H9 (cell line): ENCODE data around the gene HCAR3. TPM values are rescaled to one million over a fixed set of nuclear protein-coding genes. Genes with fewer than 3 reads are reported as not detected.
"Not testable (repeated sequence)": the region's sequence is repeated elsewhere in the genome, so short reads cannot be mapped to it uniquely, and the experiment has no call there.

Source experiments
- DNase-seq: peaks from one replicate; pipeline ENCODE4 v3.0.0-alpha.2; 2017
- H2AFZ ChIP-seq: one replicate; pipeline ENCODE4 v1.6.1; 2013; ENCODE audit warnings: mild to moderate bottlenecking, low read length, control low read depth, moderate library complexity
- H2AK5ac ChIP-seq: 2 replicates; pipeline ENCODE4 v1.6.1; 2013; ENCODE audit warnings: low read length, control low read depth, mixed read lengths; ENCODE audit not compliant: insufficient read length
- H2BK120ac ChIP-seq: one replicate; pipeline ENCODE4 v1.6.1; 2013; ENCODE audit warnings: low read depth, mild to moderate bottlenecking, low read length, control low read depth, inconsistent platforms; ENCODE audit not compliant: poor library complexity, severe bottlenecking
- H2BK12ac ChIP-seq: 2 replicates; pipeline ENCODE4 v1.6.1; 2013; ENCODE audit warnings: low read length, control low read depth, mixed read lengths, low read depth; ENCODE audit not compliant: insufficient read length
- H2BK15ac ChIP-seq: 2 replicates; pipeline ENCODE4 v1.6.1; 2013; ENCODE audit warnings: low read depth, low read length, control low read depth
- H2BK20ac ChIP-seq: one replicate; pipeline ENCODE4 v1.6.1; 2013; ENCODE audit warnings: low read depth, mild to moderate bottlenecking, low read length, control low read depth, inconsistent platforms; ENCODE audit not compliant: poor library complexity, severe bottlenecking
- H2BK5ac ChIP-seq: 2 replicates; pipeline ENCODE4 v1.6.1; 2013; ENCODE audit warnings: low read length, control low read depth, mixed read lengths; ENCODE audit not compliant: insufficient read length
- H3K14ac ChIP-seq: 2 replicates; pipeline ENCODE4 v1.6.1; 2013; ENCODE audit warnings: low read length, control low read depth; ENCODE audit not compliant: insufficient read depth
- H3K18ac ChIP-seq: 2 replicates; pipeline ENCODE4 v1.6.1; 2013; ENCODE audit warnings: low read depth, mild to moderate bottlenecking, mixed read lengths, low read length, control low read depth; ENCODE audit not compliant: insufficient read length
- H3K23ac ChIP-seq: 2 replicates; pipeline ENCODE4 v1.6.1; 2013; ENCODE audit warnings: low read length, control low read depth, mixed read lengths, low read depth; ENCODE audit not compliant: insufficient read length
- H3K23me2 ChIP-seq: 2 replicates; pipeline ENCODE4 v1.6.1; 2013; ENCODE audit warnings: low read depth, mild to moderate bottlenecking, mixed read lengths, low read length, control low read depth; ENCODE audit not compliant: insufficient read length, poor library complexity, severe bottlenecking
- H3K27ac ChIP-seq: 2 replicates; pipeline ENCODE4 v1.5.1; 2013; ENCODE audit warnings: low read length, control low read depth, mixed read lengths, low read depth; ENCODE audit not compliant: insufficient read length
- H3K27me3 ChIP-seq: 2 replicates; pipeline ENCODE4 v1.6.1; 2013; ENCODE audit warnings: low read length, control low read depth, inconsistent platforms; ENCODE audit not compliant: insufficient read depth
- H3K4ac ChIP-seq: 2 replicates; pipeline ENCODE4 v1.6.1; 2013; ENCODE audit warnings: low read depth, mild to moderate bottlenecking, control low read depth, inconsistent platforms, low read length, moderate library complexity
- H3K4me1 ChIP-seq: 2 replicates; pipeline ENCODE4 v1.6.1; 2013; ENCODE audit warnings: low read length, control low read depth, inconsistent platforms; ENCODE audit not compliant: insufficient read depth
- H3K4me2 ChIP-seq: 2 replicates; pipeline ENCODE4 v1.6.1; 2013; ENCODE audit warnings: low read length, control low read depth, mixed read lengths; ENCODE audit not compliant: insufficient read length, insufficient read depth
- H3K56ac ChIP-seq: 2 replicates; pipeline ENCODE4 v1.6.1; 2013; ENCODE audit warnings: low read depth, mild to moderate bottlenecking, mixed read lengths, low read length, control low read depth; ENCODE audit not compliant: insufficient read length
- H3K79me1 ChIP-seq: 2 replicates; pipeline ENCODE4 v1.6.1; 2013; ENCODE audit warnings: low read depth, mild to moderate bottlenecking, moderate library complexity, low read length, control low read depth, inconsistent platforms; ENCODE audit not compliant: insufficient read depth, poor library complexity, severe bottlenecking
- H3K79me2 ChIP-seq: 2 replicates; pipeline ENCODE4 v1.6.1; 2013; ENCODE audit warnings: low read length, control low read depth, inconsistent platforms; ENCODE audit not compliant: insufficient read depth
- H3K9ac ChIP-seq: 2 replicates; pipeline ENCODE4 v1.6.1; 2013; ENCODE audit warnings: low read length, control low read depth, mixed read lengths; ENCODE audit not compliant: insufficient read length; ENCODE audit errors: extremely low read depth
- H3K9me3 ChIP-seq: one replicate; pipeline ENCODE4 v1.6.1; 2013; ENCODE audit warnings: low read depth, low read length, inconsistent platforms; ENCODE audit not compliant: control insufficient read depth
- H3T11ph ChIP-seq: one replicate; pipeline ENCODE4 v1.6.1; 2013; ENCODE audit warnings: mild to moderate bottlenecking, low read length, control low read depth, inconsistent platforms
- H4K20me1 ChIP-seq: one replicate; pipeline ENCODE4 v1.6.1; 2013; ENCODE audit not compliant: control insufficient read depth, insufficient read length, insufficient read depth
- H4K5ac ChIP-seq: 2 replicates; pipeline ENCODE4 v1.6.1; 2013; ENCODE audit warnings: low read depth, mild to moderate bottlenecking, mixed read lengths, low read length, control low read depth; ENCODE audit not compliant: insufficient read length
- H4K8ac ChIP-seq: replicated peaks from 2 replicates; pipeline ENCODE4 v1.6.1; 2013; ENCODE audit warnings: low read length, control low read depth, mixed read lengths, low read depth; ENCODE audit not compliant: insufficient read length
- H4K91ac ChIP-seq: 2 replicates; pipeline ENCODE4 v1.6.1; 2013; ENCODE audit warnings: low read depth, mild to moderate bottlenecking, moderate library complexity, mixed read lengths, low read length, control low read depth; ENCODE audit not compliant: insufficient read length
- H3K27ac Mint-ChIP-seq, 3 experiments: 2 replicates in 2 of 3; 3 replicates in 1 of 3; pipeline ENCODE4 v1.8.0; 2020 to 2021; ENCODE audit warnings: mixed read lengths in 3 of 3, mild to moderate bottlenecking in 1 of 3, moderate library complexity in 1 of 3
- H3K27me3 Mint-ChIP-seq: 2 replicates; pipeline ENCODE4 v1.8.0; 2021; ENCODE audit warnings: low read depth, mild to moderate bottlenecking, moderate library complexity, mixed read lengths
- H3K36me3 Mint-ChIP-seq, 3 experiments: 2 replicates in 2 of 3; 3 replicates in 1 of 3; pipeline ENCODE4 v1.8.0; 2020 to 2021; ENCODE audit warnings: low read depth in 3 of 3, mixed read lengths in 3 of 3; ENCODE audit not compliant: insufficient read depth in 1 of 3
- H3K4me1 Mint-ChIP-seq, 2 experiments: 2 replicates each; pipeline ENCODE4 v1.8.0; 2020; ENCODE audit warnings: mixed read lengths in 2 of 2
- H3K4me3 Mint-ChIP-seq, 2 experiments: 2 replicates in 1 of 2; 3 replicates in 1 of 2; pipeline ENCODE4 v1.8.0; 2020 to 2021; ENCODE audit warnings: mild to moderate bottlenecking in 2 of 2, mixed read lengths in 2 of 2, moderate library complexity in 1 of 2
- H3K9me3 Mint-ChIP-seq, 2 experiments: 2 replicates in 1 of 2; 3 replicates in 1 of 2; pipeline ENCODE4 v1.8.0; 2020; ENCODE audit warnings: mild to moderate bottlenecking in 2 of 2, mixed read lengths in 2 of 2, moderate library complexity in 1 of 2
- WGBS: extraction: QIAGEN DNeasy Blood & Tissue Kit; methylation state at CpG from one replicate; pipeline ENCODE4 v1.1.7; 2013; ENCODE audit warnings: missing lambda C conversion rate, low lambda C conversion rate, mixed read lengths; ENCODE audit not compliant: insufficient read length; ENCODE audit errors: extremely low coverage; 5-methylcytosine and 5-hydroxymethylcytosine counted together
- total RNA-seq: library from RNA; stranded (reverse); gene quantifications from 2 replicates; pipeline ENCODE4 v1.2.1, GENCODE V29; 2021

The HCAR3 gene
- total RNA-seq, 1 experiment from 2014 or later = not detected

DNA sequence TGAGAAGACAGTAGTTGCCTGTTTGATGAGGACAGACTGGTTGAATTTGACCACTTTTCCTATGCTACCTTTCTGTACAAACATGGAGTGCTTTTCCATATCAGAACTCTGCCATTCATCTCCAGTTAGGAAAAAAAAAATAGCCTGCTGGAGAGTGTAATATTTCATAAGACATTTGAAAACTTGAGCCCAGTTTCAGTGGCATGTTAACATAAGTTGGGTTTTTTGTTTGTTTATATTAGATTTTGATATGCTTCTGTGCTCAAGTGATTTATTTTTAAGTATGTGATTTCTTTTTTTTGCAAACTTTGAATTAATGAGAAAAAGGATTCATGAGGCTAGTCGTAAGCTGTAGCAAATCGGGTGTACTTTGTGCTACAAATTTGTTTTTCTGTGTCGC lies 12.8 kb downstream of the HCAR3 start:
- H2BK120ac ChIP-seq, H3K4me2 ChIP-seq, H2AFZ ChIP-seq, H3K9me3 ChIP-seq, H3K27me3 Mint-ChIP-seq, H3K79me2 ChIP-seq, DNase-seq, H3K14ac ChIP-seq, H3K4ac ChIP-seq, H4K8ac ChIP-seq, H4K5ac ChIP-seq, H3K27me3 ChIP-seq, H3K23ac ChIP-seq, H2BK5ac ChIP-seq, H3K27ac Mint-ChIP-seq, H3K36me3 Mint-ChIP-seq, H3K79me1 ChIP-seq, H2BK15ac ChIP-seq, H2AK5ac ChIP-seq, H4K20me1 ChIP-seq, H3K4me3 Mint-ChIP-seq, H3K4me1 Mint-ChIP-seq, H3K27ac ChIP-seq, H2BK12ac ChIP-seq, H3K4me1 ChIP-seq, H3K9me3 Mint-ChIP-seq, H3K9ac ChIP-seq, H4K91ac ChIP-seq, H3K23me2 ChIP-seq, H3T11ph ChIP-seq, H3K56ac ChIP-seq, H3K18ac ChIP-seq, H2BK20ac ChIP-seq: not testable (repeated sequence)
- WGBS = no CpG with 5 or more reads among the region's 3 CpGs

DNA sequence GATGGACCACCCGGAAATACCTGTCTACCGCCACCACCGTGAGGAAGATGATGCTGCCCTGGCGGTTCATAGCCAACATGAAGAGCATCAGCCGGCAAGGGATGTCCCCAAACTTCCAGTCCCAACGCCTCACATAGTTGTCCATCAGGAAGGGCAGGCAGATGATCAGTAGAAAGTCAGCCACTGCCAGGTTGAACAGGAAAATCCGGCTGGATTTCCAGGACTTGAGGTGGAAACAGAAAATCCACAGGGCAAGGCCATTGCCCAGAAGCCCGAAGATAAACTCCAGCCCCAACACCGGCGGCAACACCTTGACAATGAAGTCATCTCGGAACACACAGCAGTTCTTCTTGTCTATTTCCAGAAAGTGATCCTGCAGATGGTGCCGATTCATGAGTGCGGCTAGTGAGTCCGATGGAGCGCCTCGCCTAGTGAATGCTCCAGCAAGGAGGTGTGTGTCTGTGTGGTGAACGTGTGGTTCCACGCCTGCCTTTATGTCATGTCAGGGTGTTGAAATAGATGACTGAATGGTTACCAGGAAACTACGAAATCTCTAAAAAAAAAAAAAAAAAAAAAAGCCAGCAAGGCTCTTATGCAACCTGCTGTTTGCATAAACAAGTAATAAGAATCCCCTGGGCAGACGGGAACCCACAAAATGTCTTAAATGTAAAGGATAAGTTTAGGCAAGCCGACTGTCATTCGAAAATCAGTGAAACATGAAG lies 13.6 kb downstream of the HCAR3 start, which contains the start of gene HCAR2:
Gene HCAR2, minus strand, starts transcription at position 468 of the 722 bp plus-strand sequence. Its CDS starts 74 bp downstream, at position 394.
- not testable (repeated sequence) for H3K18ac ChIP-seq, H2BK12ac ChIP-seq, H4K8ac ChIP-seq, H3K14ac ChIP-seq, H3K56ac ChIP-seq, H2BK20ac ChIP-seq, H2BK5ac ChIP-seq, H3K4ac ChIP-seq, H3T11ph ChIP-seq, H2BK15ac ChIP-seq, H2AFZ ChIP-seq, H4K5ac ChIP-seq, H2BK120ac ChIP-seq, H3K9me3 ChIP-seq, H4K91ac ChIP-seq, H3K27me3 Mint-ChIP-seq, H3K9ac ChIP-seq, H3K79me1 ChIP-seq, H3K27ac Mint-ChIP-seq, H2AK5ac ChIP-seq, H3K4me2 ChIP-seq, H3K79me2 ChIP-seq, H3K36me3 Mint-ChIP-seq, H3K23ac ChIP-seq, H3K4me3 Mint-ChIP-seq, H3K27ac ChIP-seq, H3K4me1 Mint-ChIP-seq, H3K4me1 ChIP-seq, H3K23me2 ChIP-seq, H3K9me3 Mint-ChIP-seq, DNase-seq, H3K27me3 ChIP-seq, H4K20me1 ChIP-seq
- no CpG with 5 or more reads among the region's 22 CpGs for WGBS
